GM12892 (cell line): ENCODE data around the gene P2RY2.

Source experiments
- DNase-seq: peaks from one replicate; pipeline ENCODE4 v3.0.0; 2011; ENCODE audit not compliant: insufficient read length
- FAIRE-seq: peaks from 2 replicates; lab custom pipeline; 2011; peaks lifted over from hg19 to GRCh38; lab: Jason Lieb, UNC
- POLR2A ChIP-seq: IDR thresholded peaks from 2 replicates; pipeline ENCODE4 v1.6.1; 2011; ENCODE audit warnings: low read depth, low read length, control low read depth
- POLR2AphosphoS5 ChIP-seq: IDR thresholded peaks from 2 replicates; pipeline ENCODE4 v1.6.1; 2011; ENCODE audit warnings: low read depth, low read length, control low read depth
- TAF1 ChIP-seq: IDR thresholded peaks from 2 replicates; pipeline ENCODE4 v1.6.1; 2011; ENCODE audit warnings: low read depth, mild to moderate bottlenecking, control low read depth, low read length, borderline replicate concordance

The P2RY2 gene

GRCh38 chr11:73281796-73282660, 63.9 kb downstream of the P2RY2 start:
- TF ChIP-seq TAF1 (no peak), POLR2AphosphoS5 (no peak), POLR2A (no peak)
- FAIRE-seq (peak; percentile 69), DNase-seq (no peak)

GRCh38 chr11:73283276-73284000, 65.4 kb downstream of the P2RY2 start:
- FAIRE-seq = no peak
- no peak for TF ChIP-seq POLR2A
- TF ChIP-seq TAF1 = no peak
- no peak for TF ChIP-seq POLR2AphosphoS5
- DNase-seq = no peak

GRCh38 chr11:73284106-73284505, 66.0 kb downstream of the P2RY2 start:
- peak; percentile 17 for FAIRE-seq
- TF ChIP-seq POLR2A = no peak
- no peak for DNase-seq

- FAIRE-seq (no peak), DNase-seq (no peak)
- TF ChIP-seq POLR2A (no peak), TAF1 (no peak), POLR2AphosphoS5 (no peak)
Measured at GRCh38 chr11:73285721-73286120, 67.6 kb downstream of the P2RY2 start.
